ENCODE data around the gene POU2F3. TPM values are rescaled to one million over a fixed set of nuclear protein-coding genes. Genes with fewer than 3 reads are reported as not detected.

The POU2F3 gene
- total and polyA plus RNA-seq, 2 of the 8 experiments (the other 6 are each of a cell fraction or from before 2014, with no cell fraction given) = 1.0 to 2.1 TPM

DNA sequence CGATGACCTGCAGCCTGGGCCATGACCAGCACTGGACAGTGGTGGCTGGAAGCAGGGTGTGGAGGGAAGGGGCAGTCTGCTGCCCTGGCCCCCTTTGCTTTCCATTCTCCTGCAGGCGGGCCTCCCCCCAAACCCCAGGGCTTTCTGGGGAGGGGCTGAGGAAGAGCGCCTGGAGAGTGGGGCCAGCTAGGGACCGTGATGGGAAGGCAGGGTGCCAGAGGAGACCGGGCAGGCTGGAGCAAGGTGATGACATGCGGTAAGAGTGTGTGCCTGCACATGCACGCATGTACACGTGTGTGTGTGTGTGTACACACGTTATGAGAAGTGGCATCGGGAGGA, 21.3 kb upstream of the POU2F3 start (continued):
- no peak for TF ChIP-seq HDAC6 (IDR thresholded peaks at IDR 0.05; ENCODE audit: low read depth, low read length)
- TF ChIP-seq PHF8 (conservative IDR thresholded peaks at IDR 0.05; ENCODE audit: low read depth, low read length) = no peak
- TF ChIP-seq TAF7 (optimal IDR thresholded peaks at IDR 0.05; ENCODE audit: borderline replicate concordance, low read depth, low read length) = no peak
- TF ChIP-seq HDAC2 (IDR thresholded peaks at IDR 0.05; ENCODE audit: borderline replicate concordance in 1 of 2, low read depth in 2 of 2, low read length in 2 of 2) = no peak
- no peak for TF ChIP-seq TBP (IDR thresholded peaks at IDR 0.05; ENCODE audit: low read depth, low read length)
